RWPE2 (cell line): ENCODE results near the gene RNF220.

ENCODE experiments used
- ATAC-seq: fragments of 200-7000 bp; cut with Tn5 transposase; 3 replicates; pipeline ENCODE4 v1.9.1; 2021; ENCODE audit warnings: low read depth
- DNase-seq: peaks from one replicate; pipeline ENCODE4 v3.0.0-alpha.2; 2020; ENCODE audit warnings: low spot score
- H3K27ac ChIP-seq: fragments of 450-650 bp; 2 replicates; pipeline ENCODE4 v1.5.1; 2017; ENCODE audit warnings: mild to moderate bottlenecking; ENCODE audit not compliant: poor library complexity, severe bottlenecking
- H3K27me3 ChIP-seq: fragments of 250-450 bp; sonication (Bioruptor Pico); 2 replicates; pipeline ENCODE4 v1.5.1; 2021; ENCODE audit warnings: mild to moderate bottlenecking, moderate library complexity; ENCODE audit not compliant: insufficient read depth, poor library complexity, severe bottlenecking
- H3K36me3 ChIP-seq: fragments of 250-450 bp; sonication (Bioruptor Pico); 2 replicates; pipeline ENCODE4 v1.5.1; 2020; ENCODE audit warnings: low read depth, mild to moderate bottlenecking, moderate library complexity
- H3K4me1 ChIP-seq: fragments of 250-450 bp; sonication (Bioruptor Pico); 2 replicates; pipeline ENCODE4 v1.5.1; 2021; ENCODE audit warnings: mild to moderate bottlenecking, moderate library complexity; ENCODE audit not compliant: insufficient read depth, poor library complexity, severe bottlenecking
- H3K4me3 ChIP-seq: fragments of 250-450 bp; sonication (Bioruptor Pico); 2 replicates; pipeline ENCODE4 v1.5.1; 2021; ENCODE audit warnings: mild to moderate bottlenecking, moderate library complexity; ENCODE audit not compliant: severe bottlenecking
- H3K9me3 ChIP-seq: fragments of 250-450 bp; sonication (Bioruptor Pico); 2 replicates; pipeline ENCODE4 v1.5.1; 2021; ENCODE audit warnings: mild to moderate bottlenecking, moderate library complexity; ENCODE audit not compliant: severe bottlenecking
- CTCF ChIP-seq: fragments of 450-650 bp; IDR thresholded peaks from one replicate; pipeline ENCODE4 v1.5.1; 2017; ENCODE audit warnings: mild to moderate bottlenecking, moderate library complexity; ENCODE audit not compliant: poor library complexity, severe bottlenecking

Gene RNF220

GRCh38 chr1:44519035-44519676 is 114.1 kb downstream of the RNF220 start:
- H3K4me3 ChIP-seq, result no peak overlapping the region
- H3K27me3 ChIP-seq, result no peaks in the 10 kb centered on the region
- DNase-seq (no peak), ATAC-seq (no peak)
- H3K9me3 ChIP-seq, result no peaks in the 10 kb centered on the region
- H3K4me1 ChIP-seq, result peaks cover 14% of the 10 kb centered on the region
- H3K27ac ChIP-seq, result no peak overlapping the region
- no peaks in the 10 kb centered on the region for H3K36me3 ChIP-seq
- no peak for TF ChIP-seq CTCF

- H3K9me3 ChIP-seq, result no peaks in the 10 kb centered on the region
- DNase-seq (no peak), ATAC-seq (no peak)
- H3K4me1 ChIP-seq, result no peaks in the 10 kb centered on the region
- no peaks in the 10 kb centered on the region for H3K36me3 ChIP-seq
- TF ChIP-seq CTCF, result no peak
- no peaks in the 10 kb centered on the region for H3K27me3 ChIP-seq
- H3K27ac ChIP-seq, result no peak overlapping the region
- H3K4me3 ChIP-seq, result no peak overlapping the region
These were observed 116.5 kb downstream of the RNF220 start for GRCh38 chr1:44521378-44522080.

GRCh38 chr1:44523593-44524591 is 118.8 kb downstream of the RNF220 start:
- ATAC-seq (no peak), DNase-seq (no peak)
- Histone ChIP-seq H3K36me3 (no peaks in the 10 kb centered on the region), H3K27me3 (no peaks in the 10 kb centered on the region), H3K4me1 (no peaks in the 10 kb centered on the region), H3K4me3 (no peak overlapping the region), H3K9me3 (peaks cover under 1% of the 10 kb centered on the region), H3K27ac (no peak overlapping the region)
- no peak for TF ChIP-seq CTCF

- no peak for ATAC-seq
- Histone ChIP-seq H3K27ac (no peak overlapping the region), H3K4me3 (no peak overlapping the region), H3K36me3 (no peaks in the 10 kb centered on the region), H3K27me3 (no peaks in the 10 kb centered on the region), H3K4me1 (no peaks in the 10 kb centered on the region), H3K9me3 (peaks cover 2% of the 10 kb centered on the region)
- no peak for DNase-seq
- no peak for TF ChIP-seq CTCF
These were observed 119.8 kb downstream of the RNF220 start for GRCh38 chr1:44524655-44525500.
